GM12878 (cell line): ENCODE results near the gene MTHFD1L. TPM values are rescaled to one million over a fixed set of nuclear protein-coding genes. Genes with fewer than 3 reads are reported as not detected.

ENCODE experiments used
- BACH1 ChIP-seq: fragments of 450-650 bp; IDR thresholded peaks from 2 replicates; pipeline ENCODE4 v1.6.1; 2017; ENCODE audit warnings: mild to moderate bottlenecking, borderline replicate concordance
- CEBPZ ChIP-seq: fragments of 150-350 bp; IDR thresholded peaks from 2 replicates; pipeline ENCODE4 v1.6.1; 2016; ENCODE audit warnings: low read depth, low read length
- E2F8 ChIP-seq: fragments of 450-650 bp; IDR thresholded peaks from 2 replicates; pipeline ENCODE4 v1.6.1; 2018; ENCODE audit warnings: mild to moderate bottlenecking, low read depth, moderate library complexity; ENCODE audit not compliant: partially characterized antibody
- FOS ChIP-seq: IDR thresholded peaks from 3 replicates; pipeline ENCODE4 v1.6.1; 2011; ENCODE audit warnings: borderline replicate concordance; ENCODE audit not compliant: insufficient read length; ENCODE audit errors: extremely low read depth
- IKZF1 ChIP-seq: fragments of 450-650 bp; conservative IDR thresholded peaks from 2 replicates; pipeline ENCODE4 v1.6.1; 2017; ENCODE audit warnings: antibody characterized with exemption, mild to moderate bottlenecking
- POLR2AphosphoS2 ChIP-seq: IDR thresholded peaks from 2 replicates; pipeline ENCODE4 v1.6.1; 2011; ENCODE audit warnings: low read depth, mild to moderate bottlenecking, low read length, improper control_type of control experiment, moderate library complexity
- POU2F2 ChIP-seq: IDR thresholded peaks from 3 replicates; pipeline ENCODE4 v1.6.1; 2011; ENCODE audit warnings: low read depth, mild to moderate bottlenecking, low read length, borderline replicate concordance
- SPI1 ChIP-seq: IDR thresholded peaks from 2 replicates; pipeline ENCODE4 v1.6.1; 2011; ENCODE audit warnings: low read depth, mild to moderate bottlenecking, low read length, moderate library complexity, borderline replicate concordance; ENCODE audit not compliant: insufficient read depth
- SUPT20H ChIP-seq: IDR thresholded peaks from 2 replicates; pipeline ENCODE4 v1.6.1; 2011; ENCODE audit warnings: low read depth, mild to moderate bottlenecking, low read length, moderate library complexity, borderline replicate concordance; ENCODE audit not compliant: control insufficient read depth
- ZBED1 ChIP-seq: IDR thresholded peaks from 2 replicates; pipeline ENCODE4 v1.6.1; 2016; ENCODE audit warnings: borderline replicate concordance
- ZNF687 ChIP-seq: fragments of 450-650 bp; IDR thresholded peaks from 2 replicates; pipeline ENCODE4 v1.6.1; 2017; ENCODE audit warnings: mild to moderate bottlenecking, moderate library complexity
- polyA plus RNA-seq, 11 experiments: library from polyadenylated mRNA; depleted of rRNA in 4 of 11; unstranded in 6 of 11; stranded (reverse) in 5 of 11; fragments of >200 nt; fragmentation: Nextera tagmentation in 4 of 11; fragmentation: Illumina TruSeq in 1 of 11; extraction: Ambion mirVana in 4 of 11; extraction: Trizol in 1 of 11; gene quantifications; 1 replicate in 1 of 11; 2 replicates in 10 of 11; pipeline versions ENCODE4 v1.2.1 to v1.2.3, GENCODE V29; 2011 to 2016; ENCODE audit warnings: inconsistent platforms in 2 of 11, missing spikeins in 2 of 11, low read depth in 1 of 11
- total RNA-seq, 4 experiments: library from RNA; depleted of rRNA in 3 of 4; stranded (reverse); fragments of >200 nt in 3 of 4; fragmentation: Illumina TruSeq in 1 of 4; extraction: Trizol in 1 of 4; gene quantifications; 2 replicates each; pipeline versions ENCODE4 v1.2.1 to v1.2.3, GENCODE V29; 2013 to 2021

The MTHFD1L gene
- total and polyA plus RNA-seq, 10 of the 15 experiments (the other 5 are each of a cell fraction or from before 2014, with no cell fraction given), result 11.7 to 75.5 (median 28.8) TPM

GRCh38 chr6:151143337-151143736 is 277.8 kb downstream of the MTHFD1L start (continued):
- TF ChIP-seq SUPT20H (no peak), E2F8 (no peak), CEBPZ (no peak), POLR2AphosphoS2 (no peak), BACH1 (no peak), IKZF1 (no peak), POU2F2 (no peak), FOS (no peak), SPI1 (no peak), ZNF687 (no peak), ZBED1 (no peak)
